Keratinocyte (primary cell): ENCODE measurements around the gene STIMATE.

ENCODE experiments used
- CTCF ChIP-seq, 3 experiments: IDR thresholded peaks in 1 of 3; conservative IDR thresholded peaks in 1 of 3; optimal IDR thresholded peaks in 1 of 3; 2 replicates in 2 of 3; 3 replicates in 1 of 3; pipeline versions ENCODE3 to v1.5.1; 2011; ENCODE audit warnings: low read length in 3 of 3, mild to moderate bottlenecking in 3 of 3, moderate library complexity in 2 of 3, control low read depth in 1 of 3, inconsistent platforms in 1 of 3; ENCODE audit not compliant: insufficient read depth in 2 of 3; ENCODE audit errors: extremely low read depth in 1 of 3
- EZH2 ChIP-seq: IDR thresholded peaks from one replicate; pipeline ENCODE4 v1.6.1; 2012; ENCODE audit warnings: inconsistent platforms, mild to moderate bottlenecking, low read length, moderate library complexity

GRCh38 chr3:52839268-52839575 is 58.1 kb downstream of the STIMATE start:
- TF ChIP-seq CTCF (optimal IDR thresholded peaks at IDR 0.05 in 1 of 3, IDR thresholded peaks at IDR 0.05 in 1 of 3, conservative IDR thresholded peaks at IDR 0.05 in 1 of 3; ENCODE audit: extremely low read depth in 1 of 3, insufficient read depth in 2 of 3, low read length in 3 of 3) (no peak), EZH2 (no peak)
